ENCODE measurements around the gene DOCK11. TPM values are rescaled to one million over a fixed set of nuclear protein-coding genes. Genes with fewer than 3 reads are reported as not detected.

Gene DOCK11
- total RNA-seq, 1 donor from 2014 or later, result 56.0 TPM

DNA sequence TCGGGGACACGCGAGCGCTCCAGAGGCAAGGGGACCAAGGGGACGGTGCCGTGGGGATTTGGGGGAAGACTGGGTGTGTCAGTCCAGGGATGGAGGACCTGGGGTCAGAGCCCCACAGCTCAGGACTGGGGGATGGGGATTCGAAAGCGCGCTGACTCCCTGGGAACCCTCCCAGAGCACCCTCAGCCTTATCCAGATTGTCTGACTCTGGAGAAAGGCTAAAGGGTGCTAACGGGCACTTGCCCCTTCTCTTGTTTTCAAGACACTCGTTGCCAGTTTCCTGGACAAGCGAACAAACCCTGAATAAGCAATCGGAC is 1.1 kb downstream of the DOCK11 start:
- no peaks in the 10 kb centered on the region for H3K27me3 Mint-ChIP-seq
- ChIA-PET POLR2A (interaction anchor here (1.1 to 5.0 kb wide), 6 partner anchors 15 to 60 kb away, joined by 3 to 118 read pairs (median 10); no protein-coding TSS in a partner anchor), CTCF (interaction anchor here (1.2 to 3.6 kb wide), 3 partner anchors 33 to 105 kb away, joined by 3 to 10 read pairs (median 6); no protein-coding TSS in a partner anchor)
- H3K36me3 Mint-ChIP-seq (ENCODE audit: low read depth), result peaks cover 12% of the 10 kb centered on the region
- ATAC-seq (ENCODE audit: low read depth) (peak; percentile 3), DNase-seq (no peak)
- intact Hi-C loops (cut with micrococcal nuclease), result loop anchor here (1.0 to 5.0 kb wide), 2 partner anchors 14 to 521 kb away; no protein-coding TSS in a partner anchor
- no peaks in the 10 kb centered on the region for H3K9me3 Mint-ChIP-seq
- peak overlapping the region; percentile 99 for H3K27ac Mint-ChIP-seq
- H3K4me3 Mint-ChIP-seq, result peak overlapping the region; percentile 98
- TF ChIP-seq, protein P1, sequence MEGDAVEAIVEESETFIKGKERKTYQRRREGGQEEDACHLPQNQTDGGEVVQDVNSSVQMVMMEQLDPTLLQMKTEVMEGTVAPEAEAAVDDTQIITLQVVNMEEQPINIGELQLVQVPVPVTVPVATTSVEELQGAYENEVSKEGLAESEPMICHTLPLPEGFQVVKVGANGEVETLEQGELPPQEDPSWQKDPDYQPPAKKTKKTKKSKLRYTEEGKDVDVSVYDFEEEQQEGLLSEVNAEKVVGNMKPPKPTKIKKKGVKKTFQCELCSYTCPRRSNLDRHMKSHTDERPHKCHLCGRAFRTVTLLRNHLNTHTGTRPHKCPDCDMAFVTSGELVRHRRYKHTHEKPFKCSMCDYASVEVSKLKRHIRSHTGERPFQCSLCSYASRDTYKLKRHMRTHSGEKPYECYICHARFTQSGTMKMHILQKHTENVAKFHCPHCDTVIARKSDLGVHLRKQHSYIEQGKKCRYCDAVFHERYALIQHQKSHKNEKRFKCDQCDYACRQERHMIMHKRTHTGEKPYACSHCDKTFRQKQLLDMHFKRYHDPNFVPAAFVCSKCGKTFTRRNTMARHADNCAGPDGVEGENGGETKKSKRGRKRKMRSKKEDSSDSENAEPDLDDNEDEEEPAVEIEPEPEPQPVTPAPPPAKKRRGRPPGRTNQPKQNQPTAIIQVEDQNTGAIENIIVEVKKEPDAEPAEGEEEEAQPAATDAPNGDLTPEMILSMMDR (IDR thresholded peaks at IDR 0.05), result no peak
- H3K4me1 Mint-ChIP-seq, result peaks cover 29% of the 10 kb centered on the region

DNA sequence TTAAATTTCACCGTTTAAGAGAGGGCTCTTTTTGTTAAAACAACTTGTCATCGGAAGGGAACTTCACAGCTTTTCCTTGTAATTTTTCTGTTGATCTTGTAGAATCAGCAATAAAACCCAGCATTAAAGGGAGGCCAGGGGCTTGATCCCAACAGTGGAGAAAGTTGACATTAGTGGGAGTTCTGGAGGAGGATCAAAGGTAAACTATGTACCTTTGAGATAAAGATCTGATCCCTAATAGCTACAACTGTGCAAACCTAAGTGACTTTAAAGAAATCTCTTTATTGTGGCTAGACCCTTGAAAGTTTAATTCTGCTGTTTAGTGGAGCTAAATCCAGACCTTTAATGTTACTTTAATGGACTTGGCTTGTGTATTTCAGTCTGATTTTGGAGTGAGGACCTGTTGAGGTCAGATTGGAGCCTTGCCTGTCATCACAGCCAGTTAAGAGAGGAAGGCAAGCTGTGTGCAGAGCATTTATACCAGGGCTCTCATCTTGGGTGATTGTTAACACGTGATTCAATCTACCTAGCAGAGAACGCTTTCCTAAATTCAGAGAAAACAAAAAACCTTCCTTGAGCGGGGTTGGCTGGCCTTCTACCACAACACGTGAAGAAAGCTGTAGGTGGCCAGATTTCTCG is 1.7 kb downstream of the DOCK11 start:
- H3K27me3 Mint-ChIP-seq, result no peaks in the 10 kb centered on the region
- peaks cover 12% of the 10 kb centered on the region for H3K36me3 Mint-ChIP-seq (ENCODE audit: low read depth)
- ChIA-PET CTCF (interaction anchor here (1.2 to 3.6 kb wide), 3 partner anchors 33 to 104 kb away, joined by 3 to 10 read pairs (median 6); no protein-coding TSS in a partner anchor), POLR2A (interaction anchor here (1.2 to 5.0 kb wide), 3 partner anchors 14 to 42 kb away, joined by 4 to 118 read pairs (median 24); no protein-coding TSS in a partner anchor)
- peaks cover 35% of the 10 kb centered on the region for H3K4me1 Mint-ChIP-seq
- DNase-seq (no peak), ATAC-seq (ENCODE audit: low read depth) (no peak)
- peak overlapping the region; percentile 99 for H3K27ac Mint-ChIP-seq
- TF ChIP-seq, protein P1 (IDR thresholded peaks at IDR 0.05), result no peak
- peak overlapping the region; percentile 98 for H3K4me3 Mint-ChIP-seq
- intact Hi-C loops (cut with micrococcal nuclease), result loop anchor here (5.0 kb wide), 1 partner anchor 520 kb away; no protein-coding TSS in a partner anchor
- no peaks in the 10 kb centered on the region for H3K9me3 Mint-ChIP-seq

DNA sequence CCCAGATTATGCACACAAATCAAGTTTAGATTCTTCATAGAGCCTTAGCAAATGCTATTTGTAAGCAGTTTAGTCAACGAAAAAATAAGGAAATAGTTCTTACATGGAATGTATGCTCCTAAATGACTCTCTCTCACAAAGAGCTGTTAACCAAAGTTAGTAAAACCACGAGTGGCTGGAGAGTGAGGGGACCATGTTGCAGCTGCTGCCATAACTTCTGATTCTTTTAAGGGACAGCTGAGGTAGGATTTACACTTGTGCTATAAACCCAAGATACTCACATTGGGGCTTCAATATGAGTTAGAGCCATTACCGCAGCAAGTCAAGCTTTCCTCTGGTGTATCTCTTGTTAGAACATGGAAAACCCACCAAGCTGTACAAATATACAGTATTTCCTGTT is 2.7 kb downstream of the DOCK11 start:
- Mint-ChIP-seq H3K27me3 (no peaks in the 10 kb centered on the region), H3K4me3 (peak overlapping the region; percentile 98), H3K9me3 (no peaks in the 10 kb centered on the region), H3K4me1 (peaks cover 45% of the 10 kb centered on the region), H3K36me3 (ENCODE audit: low read depth) (peaks cover 13% of the 10 kb centered on the region), H3K27ac (peak overlapping the region; percentile 30)
- TF ChIP-seq, protein P1 (IDR thresholded peaks at IDR 0.05), result no peak
- intact Hi-C loops (cut with micrococcal nuclease), result loop anchor here (5.0 kb wide), 1 partner anchor 519 kb away; no protein-coding TSS in a partner anchor
- ATAC-seq (ENCODE audit: low read depth), result no peak
- CTCF ChIA-PET, result interaction anchor here (3.6 kb wide), 1 partner anchor 103 kb away, joined by 10 read pairs; no protein-coding TSS in a partner anchor
- no peak for DNase-seq
- POLR2A ChIA-PET, result interaction anchor here (1.0 to 5.0 kb wide), 2 partner anchors 32 to 37 kb away, joined by 3 to 118 read pairs; no protein-coding TSS in a partner anchor

DNA sequence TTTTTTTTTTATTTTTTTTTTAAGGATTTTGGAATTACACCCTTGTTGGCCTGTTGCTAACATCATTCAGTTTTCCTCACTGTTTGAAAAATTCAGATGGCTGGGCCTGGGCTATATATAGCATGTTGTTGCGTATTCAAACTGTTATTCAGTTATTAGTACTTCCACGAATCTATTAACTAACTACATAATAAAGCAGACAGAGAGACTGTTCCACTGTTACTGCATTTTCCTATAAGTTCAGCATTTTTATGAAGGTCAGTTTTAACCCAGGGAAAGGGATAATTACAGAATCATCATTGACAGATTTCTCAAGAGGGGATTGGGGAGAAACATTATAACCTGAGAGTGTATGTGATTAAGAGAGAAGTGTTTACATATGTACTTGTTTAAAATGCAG is 3.1 kb downstream of the DOCK11 start:
- no peaks in the 10 kb centered on the region for H3K9me3 Mint-ChIP-seq
- no peak overlapping the region for H3K4me3 Mint-ChIP-seq
- H3K36me3 Mint-ChIP-seq (ENCODE audit: low read depth), result peaks cover 16% of the 10 kb centered on the region
- no peaks in the 10 kb centered on the region for H3K27me3 Mint-ChIP-seq
- ATAC-seq (ENCODE audit: low read depth), result no peak
- H3K4me1 Mint-ChIP-seq, result peaks cover 49% of the 10 kb centered on the region
- DNase-seq, result no peak
- TF ChIP-seq, protein P1 (IDR thresholded peaks at IDR 0.05), result no peak
- no peak overlapping the region for H3K27ac Mint-ChIP-seq
- ChIA-PET CTCF (no interaction called here), POLR2A (interaction anchor here (1.0 to 1.1 kb wide), 2 partner anchors 37 to 103 kb away, joined by 3 read pairs; no protein-coding TSS in a partner anchor)
- intact Hi-C loops (cut with micrococcal nuclease), result loop anchor here (5.0 kb wide), 1 partner anchor 519 kb away; no protein-coding TSS in a partner anchor

DNA sequence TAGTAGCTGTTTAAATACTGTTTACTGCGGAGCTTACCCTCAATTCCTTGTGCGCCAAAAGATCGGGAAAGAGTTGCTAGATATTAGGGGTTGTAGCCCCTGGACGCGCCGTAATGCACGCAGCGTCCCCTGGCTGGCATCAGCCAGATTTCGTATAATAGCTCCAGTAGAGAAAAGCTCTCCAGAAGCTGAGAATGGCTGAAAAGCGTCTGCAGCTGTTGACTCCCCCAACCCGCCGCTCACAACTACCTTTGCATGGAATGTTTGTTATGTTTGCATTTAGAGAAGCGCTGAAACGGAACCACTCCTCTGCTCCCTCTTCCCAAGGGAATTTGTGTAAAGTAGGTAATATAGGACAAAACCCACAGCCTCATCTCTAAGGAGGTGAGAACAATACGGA is 3.7 kb downstream of the DOCK11 start:
- intact Hi-C loops (cut with micrococcal nuclease), result loop anchor here (5.0 kb wide), 1 partner anchor 518 kb away; no protein-coding TSS in a partner anchor
- ChIA-PET POLR2A (interaction anchor here (1.1 kb wide), 1 partner anchor 103 kb away, joined by 3 read pairs; no protein-coding TSS in a partner anchor), CTCF (no interaction called here)
- Mint-ChIP-seq H3K27me3 (no peaks in the 10 kb centered on the region), H3K9me3 (no peaks in the 10 kb centered on the region), H3K4me3 (no peak overlapping the region), H3K27ac (peak overlapping the region; percentile 63), H3K4me1 (peaks cover 54% of the 10 kb centered on the region), H3K36me3 (ENCODE audit: low read depth) (peaks cover 16% of the 10 kb centered on the region)
- TF ChIP-seq, protein P1 (IDR thresholded peaks at IDR 0.05), result no peak
- DNase-seq, result no peak
- no peak for ATAC-seq (ENCODE audit: low read depth)
